Astrocyte (in vitro differentiated cells and primary cell): ENCODE results near the gene DAG1. TPM values are rescaled to one million over a fixed set of nuclear protein-coding genes. Genes with fewer than 3 reads are reported as not detected.

ENCODE experiments used
- DNase-seq: peaks from one replicate; pipeline ENCODE4 v3.0.0-alpha.2; 2010; ENCODE audit warnings: low read depth
- FAIRE-seq: peaks from 2 replicates; lab custom pipeline; 2011; peaks lifted over from hg19 to GRCh38; lab: Jason Lieb, UNC
- H2AFZ ChIP-seq: 2 replicates; pipeline ENCODE4 v1.6.0; 2012; ENCODE audit warnings: low read depth, low read length, inconsistent platforms
- H3K27ac ChIP-seq: 2 replicates; pipeline ENCODE4 v1.5.1; 2011; ENCODE audit warnings: low read depth, low read length, inconsistent platforms
- H3K27me3 ChIP-seq: 2 replicates; pipeline ENCODE4 v1.6.0; 2011; ENCODE audit warnings: low read length, inconsistent platforms; ENCODE audit not compliant: insufficient read depth
- H3K36me3 ChIP-seq: 2 replicates; pipeline ENCODE4 v1.5.1; 2011; ENCODE audit warnings: low read length, inconsistent platforms; ENCODE audit not compliant: insufficient read depth
- H3K4me1 ChIP-seq: 2 replicates; pipeline ENCODE4 v1.5.1; 2011; ENCODE audit warnings: low read length, inconsistent platforms; ENCODE audit not compliant: insufficient read depth
- H3K4me2 ChIP-seq: 2 replicates; pipeline ENCODE4 v1.6.0; 2012; ENCODE audit warnings: low read length, inconsistent platforms
- H3K4me3 ChIP-seq: 2 replicates; pipeline ENCODE4 v1.5.1; 2011; ENCODE audit warnings: low read depth, mild to moderate bottlenecking, low read length, inconsistent platforms; ENCODE audit not compliant: insufficient read depth
- H3K79me2 ChIP-seq: 2 replicates; pipeline ENCODE4 v1.6.0; 2012; ENCODE audit warnings: mild to moderate bottlenecking, low read length, inconsistent platforms; ENCODE audit not compliant: insufficient read depth
- H3K9ac ChIP-seq: 2 replicates; pipeline ENCODE4 v1.6.0; 2012; ENCODE audit warnings: mild to moderate bottlenecking, low read length, inconsistent platforms
- H3K9me3 ChIP-seq: 2 replicates; pipeline ENCODE4 v1.5.1; 2012; ENCODE audit warnings: low read depth, mild to moderate bottlenecking, low read length, inconsistent platforms; ENCODE audit not compliant: insufficient read depth
- H4K20me1 ChIP-seq: 2 replicates; pipeline ENCODE4 v1.6.0; 2012; ENCODE audit warnings: low read length, inconsistent platforms; ENCODE audit not compliant: insufficient read depth
- H3K27ac Mint-ChIP-seq: one replicate; pipeline ENCODE4 v1.8.0; 2021; ENCODE audit warnings: mild to moderate bottlenecking, mixed read lengths; ENCODE audit not compliant: unreplicated experiment
- H3K27me3 Mint-ChIP-seq: one replicate; pipeline ENCODE4 v1.8.0; 2021; ENCODE audit warnings: low read depth, mixed read lengths; ENCODE audit not compliant: unreplicated experiment
- H3K36me3 Mint-ChIP-seq: one replicate; pipeline ENCODE4 v1.8.0; 2021; ENCODE audit warnings: low read depth, mixed read lengths; ENCODE audit not compliant: unreplicated experiment
- H3K4me1 Mint-ChIP-seq: one replicate; pipeline ENCODE4 v1.8.0; 2021; ENCODE audit warnings: low read depth, mixed read lengths; ENCODE audit not compliant: unreplicated experiment
- H3K4me3 Mint-ChIP-seq: one replicate; pipeline ENCODE4 v1.8.0; 2021; ENCODE audit warnings: mild to moderate bottlenecking, moderate library complexity, mixed read lengths; ENCODE audit not compliant: unreplicated experiment
- H3K9me3 Mint-ChIP-seq: one replicate; pipeline ENCODE4 v1.8.0; 2021; ENCODE audit warnings: mild to moderate bottlenecking, mixed read lengths; ENCODE audit not compliant: unreplicated experiment
- CTCF ChIP-seq: IDR thresholded peaks from 2 replicates; pipeline ENCODE4 v1.5.1; 2011; ENCODE audit warnings: low read depth, mild to moderate bottlenecking, inconsistent platforms, low read length, moderate library complexity; ENCODE audit not compliant: insufficient read depth
- EZH2 ChIP-seq: IDR thresholded peaks from 2 replicates; pipeline ENCODE4 v1.6.1; 2012; ENCODE audit warnings: mild to moderate bottlenecking, low read length, inconsistent platforms; ENCODE audit not compliant: insufficient read depth
- total RNA-seq: library from RNA; stranded (reverse); gene quantifications from 2 replicates; pipeline ENCODE4 v1.2.1, GENCODE V29; 2021

Gene DAG1
- total RNA-seq, 1 donor from 2014 or later = 84.3 TPM

GRCh38 chr3:49582177-49582576 lies 112.1 kb downstream of the DAG1 start:
- Histone ChIP-seq H3K27ac (no peak overlapping the region), H3K79me2 (no peaks in the 10 kb centered on the region), H3K27me3 (no peaks in the 10 kb centered on the region), H3K36me3 (no peaks in the 10 kb centered on the region), H3K4me2 (no peak overlapping the region), H3K4me1 (no peaks in the 10 kb centered on the region), H3K9ac (no peak overlapping the region), H4K20me1 (no peaks in the 10 kb centered on the region), H3K4me3 (no peak overlapping the region), H3K9me3 (no peaks in the 10 kb centered on the region), H2AFZ (no peak overlapping the region)
- Mint-ChIP-seq H3K36me3 (no peaks in the 10 kb centered on the region), H3K4me3 (no peak overlapping the region), H3K9me3 (no peaks in the 10 kb centered on the region), H3K27ac (no peak overlapping the region), H3K27me3 (peaks cover 1% of the 10 kb centered on the region), H3K4me1 (no peaks in the 10 kb centered on the region)
- FAIRE-seq (no peak), DNase-seq (no peak)
- TF ChIP-seq EZH2 (no peak), CTCF (no peak)

Other genes starting within 250 kb of the DAG1 start
- 3.5 and 4.8 TPM in 2 replicates for gene C3orf62, start 193.0 kb upstream of the DAG1 start, total RNA-seq
- 31.8 and 33.8 TPM in 2 replicates for gene USP4, start 130.2 kb upstream of the DAG1 start, total RNA-seq
- 208 and 268 TPM in 2 replicates for gene GPX1, start 111.9 kb upstream of the DAG1 start, total RNA-seq
- 538 and 553 TPM in 2 replicates for gene RHOA, start 58.3 kb upstream of the DAG1 start, total RNA-seq
- gene TCTA, start 57.8 kb upstream of the DAG1 start, total RNA-seq = 14.7 and 15.3 TPM in 2 replicates
- gene AMT, start 47.8 kb upstream of the DAG1 start, total RNA-seq = 4.0 and 5.2 TPM in 2 replicates
- 19.8 and 20.1 TPM in 2 replicates for gene NICN1, start 40.9 kb upstream of the DAG1 start, total RNA-seq
- gene BSN, start 84.2 kb downstream of the DAG1 start, total RNA-seq = 0.75 and 0.86 TPM in 2 replicates
- 80.8 and 91.2 TPM in 2 replicates for gene APEH, start 204.1 kb downstream of the DAG1 start, total RNA-seq
- gene MST1, start 219.2 kb downstream of the DAG1 start, total RNA-seq = 9.3 and 15.1 TPM in 2 replicates
- gene RNF123, start 219.3 kb downstream of the DAG1 start, total RNA-seq = 40.9 and 49.8 TPM in 2 replicates
- gene AMIGO3, start 249.4 kb downstream of the DAG1 start, total RNA-seq = 0.16 TPM in 1 of 2 replicates, not detected in the other